Measurements from ENCODE around the gene PNRC2. TPM values are rescaled to one million over a fixed set of nuclear protein-coding genes. Genes with fewer than 3 reads are reported as not detected.
A peak's percentile ranks its signal among the peaks of the same experiment; 100 is the strongest.

PNRC2 gene
- total RNA-seq, 1 experiment from 2014 or later = 166 TPM

DNA sequence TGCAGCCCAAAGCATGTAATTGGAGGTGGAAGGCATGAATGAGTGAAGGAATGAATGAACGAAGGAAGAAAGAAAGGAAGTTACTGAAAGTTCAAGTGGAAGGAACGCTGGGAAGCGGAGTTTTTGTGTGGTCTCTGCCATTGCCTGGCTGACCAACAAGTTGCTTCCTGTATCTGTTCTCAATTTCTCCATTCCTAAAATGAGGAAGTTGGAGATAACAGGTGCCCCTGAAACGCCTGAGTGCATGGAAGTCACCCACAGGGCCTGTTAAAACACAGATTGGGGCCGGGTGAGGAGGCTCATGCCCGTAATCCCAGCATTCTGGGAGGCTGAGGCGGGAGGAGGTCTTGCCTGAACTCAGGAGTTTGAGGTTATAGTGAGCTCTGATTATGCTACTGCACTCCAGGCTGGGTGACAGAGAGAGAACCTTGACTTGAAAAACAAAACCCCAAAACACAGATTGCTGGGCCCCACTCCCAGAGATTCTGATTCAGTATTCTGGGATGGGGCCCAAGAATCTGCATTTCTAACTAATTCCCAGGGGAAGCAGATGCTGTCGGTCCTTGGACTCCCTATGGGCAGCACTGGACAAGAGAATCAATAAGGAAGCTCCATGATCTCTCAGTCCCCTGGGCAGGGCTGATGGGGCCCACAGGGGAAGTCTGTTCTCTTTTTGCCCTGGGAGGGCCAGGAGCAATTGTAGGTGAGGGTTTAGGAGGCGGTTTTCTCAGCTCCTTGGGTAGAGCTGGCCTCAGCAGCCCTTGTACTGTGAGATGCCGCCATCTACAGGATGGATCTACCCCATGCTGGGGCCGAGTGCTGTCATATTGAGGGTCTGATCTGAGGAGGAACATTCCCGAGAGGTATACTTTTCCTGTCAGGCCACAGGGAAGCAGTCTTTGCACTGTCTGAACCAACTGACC, 43.2 kb upstream of the PNRC2 start:
- no peak overlapping the region for H3K27ac Mint-ChIP-seq

DNA sequence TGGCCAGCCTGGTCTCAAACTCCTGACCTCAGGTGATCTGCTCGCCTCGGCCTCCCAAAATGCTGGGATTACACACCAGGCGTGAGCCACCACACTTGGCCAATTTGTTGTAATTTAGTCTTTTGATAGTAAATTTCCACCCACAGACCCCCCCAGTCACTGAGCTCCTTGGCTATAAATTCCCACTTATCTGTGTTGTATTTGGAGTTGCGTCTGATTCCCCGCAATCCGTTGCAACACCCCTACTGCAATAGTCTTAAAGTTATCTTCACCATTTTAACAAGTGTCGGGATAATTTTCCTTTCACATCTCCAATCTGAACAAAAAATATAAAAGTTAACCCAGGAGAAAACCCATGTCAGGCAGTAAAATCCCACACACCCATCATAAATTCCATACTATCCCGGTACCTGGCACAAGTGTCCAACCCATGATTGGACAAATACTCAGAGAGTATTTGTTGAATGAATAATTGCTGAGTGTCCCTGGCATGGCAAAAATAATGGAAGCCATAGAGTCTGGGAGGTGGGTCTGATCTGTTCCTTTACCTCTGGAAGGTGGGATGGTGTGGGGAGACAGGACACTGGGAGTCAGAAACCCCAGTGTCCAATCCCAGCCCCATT, 37.2 kb upstream of the PNRC2 start:
- no peaks in the 10 kb centered on the region for H3K9me3 Mint-ChIP-seq
- CTCF ChIA-PET = interaction anchor here (3.0 kb wide), 1 partner anchor 112 kb away, joined by 12 read pairs; no protein-coding TSS in a partner anchor
- H3K27ac Mint-ChIP-seq = 0 out of 2 replicates have a peak overlapping the region, but pooled peaks have one; percentile 12

More for the DNA sequence above, 43.2 kb upstream of the PNRC2 start:
- ATAC-seq = peak; percentile 97
- POLR2A ChIA-PET = no interaction called here
- peak; percentile 80 for DNase-seq (ENCODE audit: low spot score)
- Mint-ChIP-seq H3K4me3 (no peak overlapping the region), H3K27me3 (ENCODE audit: low read depth) (peaks cover 6% of the 10 kb centered on the region; the same call in 1 of the 2 replicates), H3K36me3 (no peaks in the 10 kb centered on the region), H3K9me3 (no peaks in the 10 kb centered on the region), H3K4me1 (peaks cover 6% of the 10 kb centered on the region)
- CTCF ChIA-PET = interaction anchor here (0.6 to 3.5 kb wide), 35 partner anchors 9 to 224 kb away, joined by 3 to 98 read pairs (median 4); partner anchors contain the start of genes GALE, HMGCL, LYPLA2 and PITHD1
- TF ChIP-seq JUN (CRISPR knock-in tag; IDR thresholded peaks at IDR 0.05) (no peak), ZNF423 (CRISPR knock-in tag; IDR thresholded peaks at IDR 0.05) (peak; percentile 44; the same call in 1 of the 2 replicates), E2F1 (CRISPR knock-in tag; IDR thresholded peaks at IDR 0.05) (no peak)

More for the DNA sequence above, 37.2 kb upstream of the PNRC2 start:
- Mint-ChIP-seq H3K4me1 (no peaks in the 10 kb centered on the region; the same call in 1 of the 2 replicates), H3K27me3 (ENCODE audit: low read depth) (no peaks in the 10 kb centered on the region), H3K36me3 (no peaks in the 10 kb centered on the region), H3K4me3 (no peak overlapping the region)
- ATAC-seq = no peak
- DNase-seq (ENCODE audit: low spot score) = no peak
- POLR2A ChIA-PET = no interaction called here
- no peak for TF ChIP-seq ATF3 (CRISPR knock-in tag; conservative IDR thresholded peaks at IDR 0.05)
- TF ChIP-seq ZNF416 (CRISPR knock-in tag; IDR thresholded peaks at IDR 0.05) = no peak
- no peak for TF ChIP-seq GABPB1 (CRISPR knock-in tag; IDR thresholded peaks at IDR 0.05)
- no peak for TF ChIP-seq FOXP1 (CRISPR knock-in tag; IDR thresholded peaks at IDR 0.05; ENCODE audit: borderline replicate concordance)
- TF ChIP-seq GRHL2 (CRISPR knock-in tag; IDR thresholded peaks at IDR 0.05; ENCODE audit: insufficient replicate concordance, severe bottlenecking) = no peak
- TF ChIP-seq ATF1 (CRISPR knock-in tag; IDR thresholded peaks at IDR 0.05) = no peak
- no peak for TF ChIP-seq FOXP4 (CRISPR knock-in tag; IDR thresholded peaks at IDR 0.05)
- TF ChIP-seq, protein P1, sequence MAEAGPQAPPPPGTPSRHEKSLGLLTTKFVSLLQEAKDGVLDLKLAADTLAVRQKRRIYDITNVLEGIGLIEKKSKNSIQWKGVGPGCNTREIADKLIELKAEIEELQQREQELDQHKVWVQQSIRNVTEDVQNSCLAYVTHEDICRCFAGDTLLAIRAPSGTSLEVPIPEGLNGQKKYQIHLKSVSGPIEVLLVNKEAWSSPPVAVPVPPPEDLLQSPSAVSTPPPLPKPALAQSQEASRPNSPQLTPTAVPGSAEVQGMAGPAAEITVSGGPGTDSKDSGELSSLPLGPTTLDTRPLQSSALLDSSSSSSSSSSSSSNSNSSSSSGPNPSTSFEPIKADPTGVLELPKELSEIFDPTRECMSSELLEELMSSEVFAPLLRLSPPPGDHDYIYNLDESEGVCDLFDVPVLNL (CRISPR knock-in tag; IDR thresholded peaks at IDR 0.05; ENCODE audit: borderline replicate concordance, low read depth) = no peak
- TF ChIP-seq, protein P2, sequence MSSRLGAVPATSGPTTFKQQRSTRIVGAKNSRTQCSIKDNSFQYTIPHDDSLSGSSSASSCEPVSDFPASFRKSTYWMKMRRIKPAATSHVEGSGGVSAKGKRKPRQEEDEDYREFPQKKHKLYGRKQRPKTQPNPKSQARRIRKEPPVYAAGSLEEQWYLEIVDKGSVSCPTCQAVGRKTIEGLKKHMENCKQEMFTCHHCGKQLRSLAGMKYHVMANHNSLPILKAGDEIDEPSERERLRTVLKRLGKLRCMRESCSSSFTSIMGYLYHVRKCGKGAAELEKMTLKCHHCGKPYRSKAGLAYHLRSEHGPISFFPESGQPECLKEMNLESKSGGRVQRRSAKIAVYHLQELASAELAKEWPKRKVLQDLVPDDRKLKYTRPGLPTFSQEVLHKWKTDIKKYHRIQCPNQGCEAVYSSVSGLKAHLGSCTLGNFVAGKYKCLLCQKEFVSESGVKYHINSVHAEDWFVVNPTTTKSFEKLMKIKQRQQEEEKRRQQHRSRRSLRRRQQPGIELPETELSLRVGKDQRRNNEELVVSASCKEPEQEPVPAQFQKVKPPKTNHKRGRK (CRISPR knock-in tag; IDR thresholded peaks at IDR 0.05; ENCODE audit: borderline replicate concordance) = no peak
